Measurements from ENCODE around the gene EEA1. TPM values are rescaled to one million over a fixed set of nuclear protein-coding genes. Genes with fewer than 3 reads are reported as not detected.

Gene EEA1
- total RNA-seq, 4 donors from 2014 or later = 13.2 to 78.4 (median 25.3) TPM

DNA sequence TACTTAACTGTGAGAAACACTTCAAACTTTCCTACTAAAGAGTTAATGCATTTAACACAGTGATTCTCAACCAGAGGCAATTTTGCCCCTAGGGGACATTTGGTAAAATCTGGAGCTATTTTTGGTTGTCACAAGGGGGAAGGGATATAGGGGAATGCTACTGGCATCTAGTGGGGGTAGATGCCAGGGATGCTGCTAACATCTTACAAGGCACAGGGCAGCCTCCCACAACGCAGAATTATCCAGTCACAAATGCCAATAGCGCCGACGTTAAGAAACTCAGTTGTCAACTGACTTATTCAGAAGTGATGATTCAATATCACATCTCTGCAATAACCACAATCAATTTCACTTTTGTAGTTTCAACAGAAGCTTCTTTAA is 2.0 kb downstream of the EEA1 start:
- peaks cover 0 to 13% (median 4%) of the 10 kb centered on the region in 4 donors for H3K4me1 ChIP-seq
- H3K36me3 ChIP-seq = no peaks in the 10 kb centered on the region
- H3K4me3 ChIP-seq = no peak overlapping the region
- H3K9me3 ChIP-seq = no peaks in the 10 kb centered on the region
- TF ChIP-seq, protein P1, sequence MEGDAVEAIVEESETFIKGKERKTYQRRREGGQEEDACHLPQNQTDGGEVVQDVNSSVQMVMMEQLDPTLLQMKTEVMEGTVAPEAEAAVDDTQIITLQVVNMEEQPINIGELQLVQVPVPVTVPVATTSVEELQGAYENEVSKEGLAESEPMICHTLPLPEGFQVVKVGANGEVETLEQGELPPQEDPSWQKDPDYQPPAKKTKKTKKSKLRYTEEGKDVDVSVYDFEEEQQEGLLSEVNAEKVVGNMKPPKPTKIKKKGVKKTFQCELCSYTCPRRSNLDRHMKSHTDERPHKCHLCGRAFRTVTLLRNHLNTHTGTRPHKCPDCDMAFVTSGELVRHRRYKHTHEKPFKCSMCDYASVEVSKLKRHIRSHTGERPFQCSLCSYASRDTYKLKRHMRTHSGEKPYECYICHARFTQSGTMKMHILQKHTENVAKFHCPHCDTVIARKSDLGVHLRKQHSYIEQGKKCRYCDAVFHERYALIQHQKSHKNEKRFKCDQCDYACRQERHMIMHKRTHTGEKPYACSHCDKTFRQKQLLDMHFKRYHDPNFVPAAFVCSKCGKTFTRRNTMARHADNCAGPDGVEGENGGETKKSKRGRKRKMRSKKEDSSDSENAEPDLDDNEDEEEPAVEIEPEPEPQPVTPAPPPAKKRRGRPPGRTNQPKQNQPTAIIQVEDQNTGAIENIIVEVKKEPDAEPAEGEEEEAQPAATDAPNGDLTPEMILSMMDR (IDR thresholded peaks at IDR 0.05) = peak in 1 of 6 experiments; percentile 8
- TF ChIP-seq POLR2A (IDR thresholded peaks at IDR 0.05) = no peak
- no peaks in the 10 kb centered on the region for H3K27me3 ChIP-seq
- DNase-seq = no peak
- peak overlapping the region in 3 of 4 donors; percentile 27 to 97 (median 28) for H3K27ac ChIP-seq

- Histone ChIP-seq H3K4me3 (no peak overlapping the region), H3K36me3 (no peaks in the 10 kb centered on the region), H3K9me3 (no peaks in the 10 kb centered on the region), H3K4me1 (peaks cover 0 to 13% (median 4%) of the 10 kb centered on the region in 4 donors), H3K27ac (peak overlapping the region in 1 of 4 donors; percentile 97), H3K27me3 (no peaks in the 10 kb centered on the region)
- TF ChIP-seq, protein P1 (IDR thresholded peaks at IDR 0.05) = no peak
- no peak for TF ChIP-seq POLR2A (IDR thresholded peaks at IDR 0.05)
- DNase-seq = no peak
Observed at GRCh38 chr12:92926549-92926948, 2.5 kb downstream of the EEA1 start.

- Histone ChIP-seq H3K27me3 (no peaks in the 10 kb centered on the region), H3K4me3 (no peak overlapping the region), H3K9me3 (no peaks in the 10 kb centered on the region), H3K36me3 (no peaks in the 10 kb centered on the region), H3K27ac (no peak overlapping the region), H3K4me1 (peaks cover 0 to 5% (median 1%) of the 10 kb centered on the region in 4 donors)
- no peak for TF ChIP-seq POLR2A (IDR thresholded peaks at IDR 0.05)
- TF ChIP-seq, protein P1 (IDR thresholded peaks at IDR 0.05) = no peak
- no peak for DNase-seq
Observed at GRCh38 chr12:92921877-92922276, 7.2 kb downstream of the EEA1 start.

DNA sequence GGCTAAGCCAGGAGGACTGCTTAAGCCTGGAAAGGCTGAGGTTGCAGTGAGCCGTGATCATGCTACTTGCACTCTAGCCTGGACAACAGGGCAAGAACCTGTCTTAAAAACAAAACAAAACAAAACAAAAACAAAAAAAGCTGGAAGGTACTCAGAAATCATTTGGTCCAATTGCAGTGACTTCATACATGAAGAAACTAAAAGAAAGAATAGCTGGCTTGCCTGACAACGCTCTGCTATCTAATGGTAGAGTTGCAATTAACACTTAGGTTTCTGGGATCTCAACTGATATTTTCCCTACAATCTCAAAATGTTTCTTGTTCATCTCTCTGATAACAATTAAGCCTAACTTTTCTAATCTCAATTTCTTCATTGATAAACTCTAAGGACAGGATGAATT is 13.7 kb downstream of the EEA1 start:
- H3K4me3 ChIP-seq = no peak overlapping the region
- no peak for DNase-seq
- H3K36me3 ChIP-seq = no peaks in the 10 kb centered on the region
- H3K9me3 ChIP-seq = no peaks in the 10 kb centered on the region
- H3K4me1 ChIP-seq = no peaks in the 10 kb centered on the region
- H3K27me3 ChIP-seq = no peaks in the 10 kb centered on the region
- no peak overlapping the region for H3K27ac ChIP-seq
- TF ChIP-seq POLR2A (IDR thresholded peaks at IDR 0.05) = no peak
- TF ChIP-seq, protein P1 (IDR thresholded peaks at IDR 0.05) = no peak

DNA sequence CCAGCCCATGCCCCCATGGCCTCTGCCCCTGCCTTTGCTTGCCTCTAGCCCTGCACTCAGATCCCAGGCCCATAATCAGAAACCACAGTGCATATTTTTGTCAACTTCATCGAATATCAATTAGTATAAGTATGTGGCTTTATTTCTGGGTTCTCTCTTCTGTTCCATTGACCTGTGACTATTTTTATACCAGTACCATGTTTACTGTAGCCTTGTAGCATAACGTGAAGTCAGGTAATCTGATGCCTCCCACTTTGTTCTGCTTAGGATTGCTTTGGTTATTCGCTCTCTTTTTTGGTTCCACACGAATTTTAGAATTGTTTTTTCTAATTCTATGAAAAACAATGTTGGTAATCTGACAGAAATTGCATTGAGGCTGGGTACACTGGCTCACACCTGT is 14.9 kb downstream of the EEA1 start:
- no peak for DNase-seq
- Histone ChIP-seq H3K36me3 (no peaks in the 10 kb centered on the region), H3K9me3 (no peaks in the 10 kb centered on the region), H3K4me1 (no peaks in the 10 kb centered on the region), H3K27ac (no peak overlapping the region), H3K27me3 (no peaks in the 10 kb centered on the region), H3K4me3 (no peak overlapping the region)
- TF ChIP-seq, protein P1 (IDR thresholded peaks at IDR 0.05) = no peak
- TF ChIP-seq POLR2A (IDR thresholded peaks at IDR 0.05) = no peak

DNA sequence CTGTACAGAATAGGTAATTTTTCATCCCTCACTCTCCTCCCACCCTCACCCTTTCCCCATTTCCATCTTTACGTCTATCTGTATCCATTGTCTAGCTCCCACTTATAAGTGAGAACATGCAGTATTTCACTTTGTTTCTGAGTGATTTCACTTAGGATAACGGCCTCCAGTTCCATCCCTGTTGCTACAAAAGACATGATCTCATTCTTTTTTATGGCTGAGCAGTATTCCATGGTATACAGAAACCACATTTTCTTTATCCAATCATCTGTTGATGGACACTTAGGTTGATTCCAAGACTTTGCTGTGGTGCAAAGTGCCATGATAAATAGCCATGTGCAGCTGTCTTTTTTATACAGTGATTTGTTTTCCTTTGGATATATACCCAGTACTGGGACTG is 16.4 kb downstream of the EEA1 start:
- Histone ChIP-seq H3K27ac (no peak overlapping the region), H3K27me3 (no peaks in the 10 kb centered on the region), H3K4me3 (no peak overlapping the region), H3K4me1 (no peaks in the 10 kb centered on the region), H3K9me3 (no peaks in the 10 kb centered on the region), H3K36me3 (no peaks in the 10 kb centered on the region)
- TF ChIP-seq POLR2A (IDR thresholded peaks at IDR 0.05) = no peak
- TF ChIP-seq, protein P1 (IDR thresholded peaks at IDR 0.05) = no peak
- no peak for DNase-seq

Measured in Peyer's patch (tissue), 4 donors.